Pulmonary artery endothelial cell (primary cell): ENCODE data around the gene TBX2. TPM values are rescaled to one million over a fixed set of nuclear protein-coding genes. Genes with fewer than 3 reads are reported as not detected.
"Not testable (repeated sequence)": the region's sequence is repeated elsewhere in the genome, so short reads cannot be mapped to it uniquely, and the experiment has no call there.

Source experiments
- DNase-seq: peaks from one replicate; pipeline ENCODE4 v3.0.0-alpha.2; 2011; ENCODE audit warnings: low read depth, low spot score
- total RNA-seq: library from RNA; depleted of rRNA; stranded (reverse); fragments of >200 nt; gene quantifications from 2 replicates; pipeline ENCODE4 v1.2.3, GENCODE V29; 2014

The TBX2 gene
- total RNA-seq, 1 donor from 2014 or later = not detected

- DNase-seq = not testable (repeated sequence)
Observed at GRCh38 chr17:61429831-61430230, 30.2 kb downstream of the TBX2 start.

GRCh38 chr17:61431594-61432311 is 32.1 kb downstream of the TBX2 start:
- no peak for DNase-seq

- DNase-seq = no peak
Observed at GRCh38 chr17:61436273-61436672, 36.6 kb downstream of the TBX2 start.

- DNase-seq = no peak
Observed at GRCh38 chr17:61436995-61437704, 37.5 kb downstream of the TBX2 start.

GRCh38 chr17:61440697-61441096 is 41.1 kb downstream of the TBX2 start:
- no peak for DNase-seq

GRCh38 chr17:61441507-61441906 is 41.9 kb downstream of the TBX2 start:
- not testable (repeated sequence) for DNase-seq

- no peak for DNase-seq
Observed at GRCh38 chr17:61442136-61442775, 42.6 kb downstream of the TBX2 start.

- no peak for DNase-seq
Observed at GRCh38 chr17:61442878-61443474, 43.3 kb downstream of the TBX2 start.

- DNase-seq = no peak
Observed at GRCh38 chr17:61443475-61443882, 43.8 kb downstream of the TBX2 start.

- DNase-seq = no peak
Observed at GRCh38 chr17:61444075-61444474, 44.4 kb downstream of the TBX2 start.

- no peak for DNase-seq
Observed at GRCh38 chr17:61444831-61445230, 45.2 kb downstream of the TBX2 start.

GRCh38 chr17:61447358-61447757 is 47.7 kb downstream of the TBX2 start:
- no peak for DNase-seq

- DNase-seq = no peak
Observed at GRCh38 chr17:61448042-61448441, 48.4 kb downstream of the TBX2 start.

GRCh38 chr17:61449140-61449539 is 49.5 kb downstream of the TBX2 start:
- DNase-seq = not testable (repeated sequence)

- no peak for DNase-seq
Observed at GRCh38 chr17:61449707-61450640, 50.3 kb downstream of the TBX2 start.

- DNase-seq = no peak
Observed at GRCh38 chr17:61450641-61451537, 51.2 kb downstream of the TBX2 start.

GRCh38 chr17:61451538-61452300 is 52.1 kb downstream of the TBX2 start:
- no peak for DNase-seq

GRCh38 chr17:61452301-61453290 is 53.0 kb downstream of the TBX2 start, which contains the start of gene TBX4:
Gene TBX4 (plus strand): TSS chr17:61452422. CDS start chr17:61456491, 4,069 bp downstream.
- DNase-seq = no peak
